CD14-positive monocyte (primary cell): ENCODE measurements around the gene CLK3. TPM values are rescaled to one million over a fixed set of nuclear protein-coding genes. Genes with fewer than 3 reads are reported as not detected.
A peak's percentile ranks its signal among the peaks of the same experiment; 100 is the strongest.

ENCODE experiments used
- DNase-seq, 3 donors: peaks; one replicate each; pipeline ENCODE4 v3.0.0-alpha.2; 2011 to 2022
- H2AFZ ChIP-seq: 2 replicates; pipeline ENCODE4 v1.6.0; 2012; ENCODE audit warnings: mild to moderate bottlenecking, low read depth, low read length, inconsistent platforms; ENCODE audit not compliant: insufficient read depth, poor library complexity, severe bottlenecking
- H3K27ac ChIP-seq, 2 donors: 1 replicate in 1 of 2; 2 replicates in 1 of 2; pipeline ENCODE4 v1.5.1; 2012 to 2013; ENCODE audit warnings: low read length in 2 of 2, control low read depth in 1 of 2, inconsistent platforms in 1 of 2, low read depth in 1 of 2, mild to moderate bottlenecking in 1 of 2
- H3K27me3 ChIP-seq, 2 donors: one replicate each; pipeline versions ENCODE4 v1.6.0 to v1.6.1; 2011 to 2013; ENCODE audit warnings: low read length in 2 of 2; ENCODE audit not compliant: control insufficient read depth in 2 of 2, insufficient read depth in 2 of 2
- H3K36me3 ChIP-seq, 2 donors: replicated peaks in 1 of 2; 1 replicate in 1 of 2; 2 replicates in 1 of 2; pipeline versions ENCODE4 v1.5.1 to v1.6.1; 2012 to 2013; ENCODE audit warnings: low read length in 2 of 2, control low read depth in 1 of 2, inconsistent platforms in 1 of 2, mild to moderate bottlenecking in 1 of 2; ENCODE audit not compliant: insufficient read depth in 2 of 2, control insufficient read depth in 1 of 2
- H3K4me1 ChIP-seq, 2 donors: 1 replicate in 1 of 2; 2 replicates in 1 of 2; pipeline versions ENCODE4 v1.5.1 to v1.6.1; 2012 to 2013; ENCODE audit warnings: low read length in 2 of 2, control low read depth in 1 of 2, inconsistent platforms in 1 of 2, mild to moderate bottlenecking in 1 of 2, moderate library complexity in 1 of 2; ENCODE audit not compliant: insufficient read depth in 2 of 2, control insufficient read depth in 1 of 2
- H3K4me2 ChIP-seq: replicated peaks from 2 replicates; pipeline ENCODE3; 2012; ENCODE audit warnings: low read length, moderate library complexity, mild to moderate bottlenecking; ENCODE audit not compliant: poor library complexity, severe bottlenecking; ENCODE audit errors: extremely low read depth
- H3K4me3 ChIP-seq, 3 experiments: fragments of 200-600 bp in 1 of 3; sonication (generic) in 1 of 3; replicated peaks in 1 of 3; 1 replicate in 2 of 3; 2 replicates in 1 of 3; pipeline ENCODE4 v1.5.1; 2011 to 2013; ENCODE audit warnings: low read length in 3 of 3, mild to moderate bottlenecking in 3 of 3, control low read depth in 2 of 3, low read depth in 2 of 3, inconsistent platforms in 1 of 3, moderate library complexity in 1 of 3
- H3K79me2 ChIP-seq: 2 replicates; pipeline ENCODE4 v1.6.0; 2012; ENCODE audit warnings: mild to moderate bottlenecking, control low read depth, inconsistent platforms, low read length, moderate library complexity; ENCODE audit not compliant: insufficient read depth
- H3K9ac ChIP-seq: 2 replicates; pipeline ENCODE4 v1.6.0; 2017; ENCODE audit warnings: low read length, mild to moderate bottlenecking; ENCODE audit not compliant: insufficient read depth, poor library complexity, severe bottlenecking
- H3K9me3 ChIP-seq, 2 donors: replicated peaks in 1 of 2; 1 replicate in 1 of 2; 2 replicates in 1 of 2; pipeline versions ENCODE4 v1.5.1 to v1.6.1; 2012 to 2013; ENCODE audit warnings: low read length in 2 of 2, control low read depth in 1 of 2; ENCODE audit not compliant: control insufficient read depth in 1 of 2, insufficient read depth in 1 of 2
- H4K20me1 ChIP-seq: 2 replicates; pipeline ENCODE4 v1.6.0; 2012; ENCODE audit warnings: mild to moderate bottlenecking, low read length, control low read depth, moderate library complexity; ENCODE audit not compliant: insufficient read depth
- H3K27ac Mint-ChIP-seq, 7 donors: one replicate each; pipeline ENCODE4 v1.8.0; 2020; ENCODE audit warnings: mild to moderate bottlenecking in 7 of 7, mixed read lengths in 7 of 7, moderate library complexity in 6 of 7, inconsistent platforms in 2 of 7
- H3K27me3 Mint-ChIP-seq, 3 donors: one replicate each; pipeline ENCODE4 v1.8.0; 2021 to 2022; ENCODE audit warnings: low read depth in 3 of 3, mild to moderate bottlenecking in 3 of 3, mixed read lengths in 3 of 3, moderate library complexity in 3 of 3, inconsistent platforms in 1 of 3
- H3K36me3 Mint-ChIP-seq, 2 donors: one replicate each; pipeline ENCODE4 v1.8.0; 2020; ENCODE audit warnings: mixed read lengths in 2 of 2, inconsistent platforms in 1 of 2, mild to moderate bottlenecking in 1 of 2
- H3K4me1 Mint-ChIP-seq: one replicate; pipeline ENCODE4 v1.8.0; 2020; ENCODE audit warnings: mild to moderate bottlenecking, mixed read lengths
- H3K4me3 Mint-ChIP-seq, 2 donors: one replicate each; pipeline ENCODE4 v1.8.0; 2020; ENCODE audit warnings: mild to moderate bottlenecking in 2 of 2, mixed read lengths in 2 of 2, moderate library complexity in 1 of 2
- H3K9me3 Mint-ChIP-seq, 7 donors: one replicate each; pipeline ENCODE4 v1.8.0; 2020 to 2022; ENCODE audit warnings: mixed read lengths in 7 of 7, mild to moderate bottlenecking in 6 of 7, moderate library complexity in 6 of 7, inconsistent platforms in 2 of 7
- CTCF ChIP-seq: fragments of 200-600 bp; IDR thresholded peaks from one replicate; pipeline ENCODE4 v1.8.0; 2022; ENCODE audit warnings: antibody characterized with exemption, mild to moderate bottlenecking
- intact Hi-C, 2 donors: fragments of 100-400 bp; cut with micrococcal nuclease; formaldehyde crosslinking; loops; one replicate each; pipeline versions ENCODE4 v1.15.0 to v1.15.1; 2023
- polyA plus RNA-seq, 3 donors: library from polyadenylated mRNA; depleted of rRNA in 1 of 3; unstranded in 2 of 3; stranded (reverse) in 1 of 3; fragments of 300-500 nt in 2 of 3; fragments of >200 nt in 1 of 3; fragmentation: Illumina TruSeq in 2 of 3; gene quantifications; 1 replicate in 2 of 3; 2 replicates in 1 of 3; pipeline ENCODE4 v1.2.3, GENCODE V29; 2012 to 2021

The CLK3 gene
- polyA plus RNA-seq, 3 donors = 27.6 to 354 (median 33.2) TPM

- peaks cover 36 to 39% of the 10 kb centered on the region in 2 donors for H3K36me3 Mint-ChIP-seq
- DNase-seq = no peak
- H4K20me1 ChIP-seq = peaks cover 58% of the 10 kb centered on the region
These were observed 1.4 kb downstream of the CLK3 start for GRCh38 chr15:74616996-74617395.

More at GRCh38 chr15:74616996-74617395, 1.4 kb downstream of the CLK3 start:
- H3K9me3 Mint-ChIP-seq = peaks cover 0 to 1% (median 0%) of the 10 kb centered on the region in 7 donors
- H3K4me3 Mint-ChIP-seq = peak overlapping the region; percentile 92 to 94
- Histone ChIP-seq H3K36me3 (peaks cover 35 to 45% of the 10 kb centered on the region in 2 donors), H3K4me3 (peak overlapping the region; percentile 92 to 99 (median 95)), H3K79me2 (peaks cover 69% of the 10 kb centered on the region), H2AFZ (no peak overlapping the region), H3K9ac (peak overlapping the region; percentile 99), H3K27me3 (no peaks in the 10 kb centered on the region), H3K9me3 (no peaks in the 10 kb centered on the region), H3K27ac (peak overlapping the region in 1 of 2 donors; percentile 98), H3K4me2 (peak overlapping the region; percentile 83), H3K4me1 (peaks cover 15 to 28% of the 10 kb centered on the region in 2 donors)
- no peak for TF ChIP-seq CTCF
- intact Hi-C loops = loop anchor here (5.0 to 10.0 kb wide), 4 partner anchors 70 to 155 kb away; partner anchors contain the start of genes UBL7 (in 2 of the 2) and ARID3B (in 1 of the 2)
- H3K4me1 Mint-ChIP-seq = peaks cover 26% of the 10 kb centered on the region
- H3K27ac Mint-ChIP-seq = peak overlapping the region in 5 of 7 donors; percentile 94 to 96 (median 95)
- H3K27me3 Mint-ChIP-seq = peaks cover 0 to 6% (median 2%) of the 10 kb centered on the region in 3 donors
